GM12878 (cell line): ENCODE results near the gene MARF1. TPM values are rescaled to one million over a fixed set of nuclear protein-coding genes. Genes with fewer than 3 reads are reported as not detected.
A peak's percentile ranks its signal among the peaks of the same experiment; 100 is the strongest.

Source experiments
- ATAC-seq: fragments of 200-7000 bp; cut with Tn5 transposase; 3 replicates; pipeline ENCODE4 v1.9.1; 2020; ENCODE audit warnings: mild to moderate bottlenecking, moderate library complexity
- BruUV-seq: library from RNA; stranded (reverse); fragments of 400-500 nt; replicated peaks from 2 replicates; lab custom pipeline; 2021; lab: Mats Ljungman, UMichigan
- CTCF ChIA-PET: fragments of 300-600 bp; sonication (Branson Sonifier 250); formaldehyde crosslinking; extraction: SDS; loops from one replicate; lab custom pipeline; 2021; ENCODE audit warnings: inconsistent platforms; lab: Yijun Ruan, JAX
- POLR2A ChIA-PET: fragments of 350-600 bp; formaldehyde crosslinking; extraction: SDS; loops from one replicate; lab custom pipeline; 2021; ENCODE audit warnings: inconsistent platforms; lab: Charles Lee
- RAD21 ChIA-PET: fragments of 300-600 bp; sonication (Branson Sonifier 250); formaldehyde crosslinking; loops from one replicate; lab custom pipeline; 2023; ENCODE audit warnings: antibody characterized with exemption; ENCODE audit not compliant: unreplicated experiment; lab: Charles Lee
- SMC1A ChIA-PET: fragments of 300-600 bp; sonication (Branson Sonifier 250); formaldehyde crosslinking; loops from one replicate; lab custom pipeline; 2023; ENCODE audit not compliant: unreplicated experiment, uncharacterized antibody; lab: Charles Lee
- DNase-seq: peaks from one replicate; pipeline ENCODE4 v3.0.0-alpha.2; 2011; ENCODE audit warnings: low read depth, low spot score
- FAIRE-seq: peaks from 3 replicates; lab custom pipeline; 2011; peaks lifted over from hg19 to GRCh38; lab: Jason Lieb, UNC
- H2AFZ ChIP-seq: 2 replicates; pipeline ENCODE4 v1.6.0; 2011; ENCODE audit warnings: low read depth, low read length, control low read depth; ENCODE audit not compliant: control insufficient read depth
- H3K27ac ChIP-seq: 2 replicates; pipeline ENCODE4 v1.5.1; 2011; ENCODE audit warnings: control low read depth; ENCODE audit not compliant: control insufficient read depth, insufficient read depth
- H3K27me3 ChIP-seq, 2 experiments: replicated peaks in 1 of 2; 2 replicates each; pipeline versions ENCODE4 v1.6.0 to v1.6.1; 2011; ENCODE audit warnings: low read length in 1 of 2; ENCODE audit not compliant: control insufficient read depth in 2 of 2, insufficient read depth in 2 of 2
- H3K36me3 ChIP-seq, 2 experiments: 2 replicates each; pipeline ENCODE4 v1.5.1; 2011; ENCODE audit warnings: low read length in 1 of 2; ENCODE audit not compliant: control insufficient read depth in 2 of 2, insufficient read depth in 2 of 2
- H3K4me1 ChIP-seq: 2 replicates; pipeline ENCODE4 v1.6.1; 2011; ENCODE audit warnings: mild to moderate bottlenecking, low read length, moderate library complexity, mixed read lengths; ENCODE audit not compliant: control insufficient read depth, insufficient read depth
- H3K4me2 ChIP-seq: 2 replicates; pipeline ENCODE4 v1.6.0; 2011; ENCODE audit warnings: control low read depth; ENCODE audit not compliant: control insufficient read depth, insufficient read depth
- H3K4me3 ChIP-seq: fragments of 200-600 bp; sonication (generic); 2 replicates; pipeline ENCODE4 v1.5.1; 2016
- H3K79me2 ChIP-seq: 2 replicates; pipeline ENCODE4 v1.6.0; 2011; ENCODE audit warnings: low read length; ENCODE audit not compliant: control insufficient read depth, insufficient read depth
- H3K9ac ChIP-seq: 2 replicates; pipeline ENCODE4 v1.8.0; 2011; ENCODE audit warnings: low read length, control low read depth, mixed read lengths; ENCODE audit not compliant: control insufficient read depth, insufficient read depth
- H3K9me3 ChIP-seq: replicated peaks from 3 replicates; pipeline ENCODE4 v1.5.1; 2011; ENCODE audit warnings: mild to moderate bottlenecking, low read length; ENCODE audit not compliant: control insufficient read depth, insufficient read depth
- H4K20me1 ChIP-seq: 2 replicates; pipeline ENCODE4 v1.6.0; 2011; ENCODE audit not compliant: control insufficient read depth, insufficient read depth
- CREM ChIP-seq: IDR thresholded peaks from 2 replicates; pipeline ENCODE4 v1.6.1; 2014; ENCODE audit warnings: antibody characterized with exemption, low read depth
- EED ChIP-seq: sonication (generic); IDR thresholded peaks from 2 replicates; pipeline ENCODE4 v1.6.1; 2016; ENCODE audit warnings: antibody characterized with exemption, low read depth
- FOXM1 ChIP-seq: IDR thresholded peaks from 2 replicates; pipeline ENCODE4 v1.6.1; 2012; ENCODE audit warnings: low read depth, mild to moderate bottlenecking, inconsistent platforms, low read length, moderate library complexity
- GABPA ChIP-seq: IDR thresholded peaks from 2 replicates; pipeline ENCODE4 v1.6.1; 2014; ENCODE audit warnings: antibody characterized with exemption, low read depth, mild to moderate bottlenecking, inconsistent platforms
- IRF5 ChIP-seq: fragments of 450-650 bp; IDR thresholded peaks from 2 replicates; pipeline ENCODE4 v1.6.1; 2017; ENCODE audit warnings: borderline replicate concordance
- JUNB ChIP-seq: IDR thresholded peaks from 2 replicates; pipeline ENCODE4 v1.6.1; 2016; ENCODE audit warnings: antibody characterized with exemption, mild to moderate bottlenecking
- KAT2A ChIP-seq: conservative IDR thresholded peaks from 2 replicates; pipeline ENCODE4 v1.6.1; 2011; ENCODE audit warnings: low read depth, low read length; ENCODE audit not compliant: control insufficient read depth
- MEF2B ChIP-seq: fragments of 450-650 bp; IDR thresholded peaks from 2 replicates; pipeline ENCODE4 v1.6.1; 2018; ENCODE audit warnings: mild to moderate bottlenecking, moderate library complexity; ENCODE audit not compliant: partially characterized antibody, poor library complexity, severe bottlenecking
- MXI1 ChIP-seq: fragments of 150-350 bp; IDR thresholded peaks from 2 replicates; pipeline ENCODE4 v1.6.1; 2011; ENCODE audit warnings: low read depth, mild to moderate bottlenecking, inconsistent platforms, low read length, improper control_type of control experiment
- MYB ChIP-seq: fragments of 150-350 bp; IDR thresholded peaks from 2 replicates; pipeline ENCODE4 v1.6.1; 2014; ENCODE audit warnings: mild to moderate bottlenecking, low read depth, low read length, borderline replicate concordance
- NBN ChIP-seq: fragments of 450-650 bp; IDR thresholded peaks from 2 replicates; pipeline ENCODE4 v1.6.1; 2016
- NFIC ChIP-seq: IDR thresholded peaks from 2 replicates; pipeline ENCODE4 v1.6.1; 2012; ENCODE audit warnings: low read depth, mild to moderate bottlenecking, inconsistent platforms, low read length, moderate library complexity
- NKRF ChIP-seq: fragments of 450-650 bp; conservative IDR thresholded peaks from 2 replicates; pipeline ENCODE4 v1.6.1; 2017; ENCODE audit warnings: mild to moderate bottlenecking, moderate library complexity
- NR2C2 ChIP-seq: IDR thresholded peaks from 2 replicates; pipeline ENCODE4 v1.6.1; 2011; ENCODE audit warnings: borderline replicate concordance, low read depth; ENCODE audit not compliant: control insufficient read depth, insufficient read length
- RUNX3 ChIP-seq: IDR thresholded peaks from 2 replicates; pipeline ENCODE4 v1.6.1; 2012; ENCODE audit warnings: low read length, inconsistent platforms
- SIX5 ChIP-seq: IDR thresholded peaks from 2 replicates; pipeline ENCODE4 v1.6.1; 2011; ENCODE audit warnings: mild to moderate bottlenecking, low read depth, low read length, moderate library complexity; ENCODE audit not compliant: severe bottlenecking
- SMAD1 ChIP-seq: fragments of 450-650 bp; IDR thresholded peaks from 2 replicates; pipeline ENCODE4 v1.6.1; 2018; ENCODE audit warnings: mild to moderate bottlenecking, low read depth; ENCODE audit not compliant: partially characterized antibody
- SP1 ChIP-seq: IDR thresholded peaks from one replicate; pipeline ENCODE4 v1.6.1; 2011; ENCODE audit warnings: low read depth, low read length
- SUZ12 ChIP-seq: fragments of 200-600 bp; sonication (generic); IDR thresholded peaks from one replicate; pipeline ENCODE4 v1.6.1; 2018; ENCODE audit warnings: antibody characterized with exemption, mild to moderate bottlenecking; ENCODE audit not compliant: unreplicated experiment
- TAF1 ChIP-seq: IDR thresholded peaks from 2 replicates; pipeline ENCODE4 v1.6.1; 2011; ENCODE audit warnings: mild to moderate bottlenecking, low read depth, low read length, borderline replicate concordance
- TCF7 ChIP-seq: IDR thresholded peaks from 2 replicates; pipeline ENCODE4 v1.6.1; 2014; ENCODE audit warnings: antibody characterized with exemption, borderline replicate concordance
- ZNF207 ChIP-seq: fragments of 450-650 bp; IDR thresholded peaks from 2 replicates; pipeline ENCODE4 v1.6.1; 2014; ENCODE audit warnings: antibody characterized with exemption, mild to moderate bottlenecking, borderline replicate concordance
- ZNF274 ChIP-seq: IDR thresholded peaks from one replicate; pipeline ENCODE4 v1.8.0; 2011; ENCODE audit not compliant: insufficient read length, insufficient read depth
- WGBS: methylation state at CpG from one replicate; pipeline ENCODE4 v1.1.6; 2016; ENCODE audit warnings: low lambda C conversion rate; ENCODE audit not compliant: insufficient replicate concordance, insufficient coverage; ENCODE audit errors: missing lambda C conversion rate; 5-methylcytosine and 5-hydroxymethylcytosine counted together
- in situ Hi-C: fragments of 300-500 bp; cut with MboI; formaldehyde crosslinking; loops from 9 replicates; pipeline ENCODE4 v1.14.3; 2018; ENCODE audit warnings: mixed read lengths
- intact Hi-C: fragments of 100-400 bp; cut with micrococcal nuclease; formaldehyde crosslinking; loops from one replicate; pipeline ENCODE4 v1.14.2; 2022; ENCODE audit not compliant: unreplicated experiment
- polyA plus RNA-seq, 11 experiments: library from polyadenylated mRNA; depleted of rRNA in 4 of 11; unstranded in 6 of 11; stranded (reverse) in 5 of 11; fragments of >200 nt; fragmentation: Nextera tagmentation in 4 of 11; fragmentation: Illumina TruSeq in 1 of 11; extraction: Ambion mirVana in 4 of 11; extraction: Trizol in 1 of 11; gene quantifications; 1 replicate in 1 of 11; 2 replicates in 10 of 11; pipeline versions ENCODE4 v1.2.1 to v1.2.3, GENCODE V29; 2011 to 2016; ENCODE audit warnings: inconsistent platforms in 2 of 11, missing spikeins in 2 of 11, low read depth in 1 of 11
- total RNA-seq, 4 experiments: library from RNA; depleted of rRNA in 3 of 4; stranded (reverse); fragments of >200 nt in 3 of 4; fragmentation: Illumina TruSeq in 1 of 4; extraction: Trizol in 1 of 4; gene quantifications; 2 replicates each; pipeline versions ENCODE4 v1.2.1 to v1.2.3, GENCODE V29; 2013 to 2021

The MARF1 gene
- total and polyA plus RNA-seq, 10 of the 15 experiments (the other 5 are each of a cell fraction or from before 2014, with no cell fraction given) = 4.5 to 40.1 (median 14.0) TPM

GRCh38 chr16:15639061-15639568, 3.8 kb downstream of the MARF1 start:
- ChIA-PET POLR2A (interaction anchor here (0.7 kb wide), 1 partner anchor 14 kb away, joined by 3 read pairs; no protein-coding TSS in a partner anchor), SMC1A (interaction anchor here (0.9 kb wide), 1 partner anchor 14 kb away, joined by 3 read pairs; no protein-coding TSS in a partner anchor), RAD21 (interaction anchor here (0.5 to 1.2 kb wide), 5 partner anchors 12 to 211 kb away, joined by 3 to 4 read pairs (median 3); no protein-coding TSS in a partner anchor), CTCF (interaction anchor here (0.7 to 1.6 kb wide), 2 partner anchors 49 to 65 kb away, joined by 3 read pairs; no protein-coding TSS in a partner anchor)
- in situ Hi-C loops = loop anchor here (25.0 kb wide), 1 partner anchor 1002 kb away; the partner anchor contains the start of genes BFAR and PARN
- DNase-seq (peak; percentile 77), ATAC-seq (peak; percentile 31), FAIRE-seq (no peak)
- Histone ChIP-seq H3K4me2 (peak overlapping the region; percentile 78), H3K4me1 (peaks cover 37% of the 10 kb centered on the region), H3K9me3 (no peaks in the 10 kb centered on the region), H4K20me1 (no peaks in the 10 kb centered on the region), H3K79me2 (peaks cover 48% of the 10 kb centered on the region), H3K36me3 (peaks cover 6 to 16% of the 10 kb centered on the region in 2 experiments), H2AFZ (no peak overlapping the region; the same call in 1 of the 2 replicates), H3K27me3 (no peaks in the 10 kb centered on the region), H3K27ac (peak overlapping the region; percentile 75), H3K4me3 (peak overlapping the region; percentile 27; the same call in 1 of the 2 replicates), H3K9ac (peak overlapping the region; percentile 67; the same call in 1 of the 2 replicates)
- BruUV-seq = no TSS peak
- 0% methylated on average over 11 of the region's 11 CpGs for WGBS
- intact Hi-C loops = no loop called here
- TF ChIP-seq NR2C2 = no peak
- TF ChIP-seq CREM = peak; percentile 37; the same call in 1 of the 2 replicates
- peak; percentile 81; the same call in 1 of the 2 replicates for TF ChIP-seq NFIC
- peak; percentile 62 for TF ChIP-seq MEF2B
- TF ChIP-seq JUNB = peak; percentile 34
- TF ChIP-seq ZNF274 = no peak
- TF ChIP-seq NKRF = peak; percentile 66; the same call in 1 of the 2 replicates
- no peak for TF ChIP-seq ZNF207
- no peak for TF ChIP-seq TAF1
- TF ChIP-seq NBN = 0 out of 2 replicates have a peak, but pooled peaks have one; percentile 53
- TF ChIP-seq MXI1 = peak; percentile 91; the same call in 1 of the 2 replicates
- peak; percentile 84 for TF ChIP-seq RUNX3
- no peak for TF ChIP-seq SIX5
- TF ChIP-seq TCF7 = peak; percentile 80
- TF ChIP-seq SP1 = peak; percentile 16
- peak; percentile 65; the same call in 1 of the 2 replicates for TF ChIP-seq FOXM1
- TF ChIP-seq KAT2A = no peak
- no peak for TF ChIP-seq SMAD1
- TF ChIP-seq MYB = no peak
- no peak for TF ChIP-seq SUZ12
- peak; percentile 71; the same call in 1 of the 2 replicates for TF ChIP-seq EED
- peak; percentile 50 for TF ChIP-seq GABPA
- no peak for TF ChIP-seq IRF5
